CD4-positive, alpha-beta T cell treated with Interleukin-10 for 1 hour (primary cell): ENCODE measurements around the gene AGPS.
"Not testable (repeated sequence)": the region's sequence is repeated elsewhere in the genome, so short reads cannot be mapped to it uniquely, and the experiment has no call there.

ENCODE experiments used
- DNase-seq: peaks from one replicate; pipeline ENCODE4 v3.0.0-alpha.2; 2020

Gene AGPS

DNA sequence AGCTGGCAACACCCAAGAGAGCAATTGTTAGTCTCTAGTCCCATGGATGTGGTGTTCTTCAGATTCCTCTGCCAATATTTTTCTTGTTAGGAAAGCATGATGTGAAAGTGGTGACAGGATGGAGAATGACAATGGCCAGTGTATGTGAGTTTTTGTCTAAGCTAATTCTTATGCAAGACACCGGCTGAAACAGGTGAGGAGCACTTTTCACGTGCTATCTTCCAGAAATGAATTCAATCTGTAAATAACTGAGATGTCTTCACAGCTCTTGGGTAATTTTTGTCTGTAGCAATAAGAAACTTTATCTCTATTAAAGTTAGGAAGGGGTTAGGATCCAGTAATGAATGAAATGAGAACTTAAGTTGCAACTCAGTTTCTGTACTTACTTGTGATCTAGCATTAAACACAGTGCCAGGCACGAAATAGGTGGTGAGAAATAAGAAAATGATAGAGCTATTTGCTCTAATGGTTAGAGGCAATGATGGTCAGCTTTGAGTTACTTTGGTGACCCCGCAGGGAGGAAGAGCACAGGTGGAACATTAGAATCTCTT lies 676 bp upstream of the AGPS start:
- no peak for DNase-seq

DNA sequence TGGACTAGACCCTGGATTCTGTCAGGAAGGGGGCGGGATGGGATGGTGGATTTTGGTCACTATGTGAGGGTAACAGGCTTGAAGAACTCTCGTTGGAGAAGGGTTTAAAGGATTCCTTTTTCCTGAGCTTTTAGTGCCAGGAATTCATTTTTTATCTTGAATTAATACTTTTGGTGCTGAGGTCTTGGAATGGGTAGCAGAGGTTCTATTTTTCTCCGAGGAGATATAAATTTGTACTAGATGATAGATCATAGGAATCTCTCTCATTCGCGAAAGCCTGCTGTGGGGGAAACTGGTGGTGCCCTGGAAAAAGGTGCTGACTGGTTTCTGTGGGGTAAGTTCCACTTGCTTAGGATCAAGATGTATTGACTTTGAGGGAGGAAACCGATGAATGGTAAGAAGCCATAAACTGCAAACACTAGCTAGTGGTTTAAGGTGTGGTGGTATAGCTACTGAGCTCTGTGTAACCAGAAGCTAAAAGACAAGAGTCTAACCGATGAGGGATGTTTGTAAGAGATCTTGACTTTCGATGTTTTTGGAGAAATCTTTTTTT lies 706 bp downstream of the AGPS start:
- peak; percentile 20 for DNase-seq

DNA sequence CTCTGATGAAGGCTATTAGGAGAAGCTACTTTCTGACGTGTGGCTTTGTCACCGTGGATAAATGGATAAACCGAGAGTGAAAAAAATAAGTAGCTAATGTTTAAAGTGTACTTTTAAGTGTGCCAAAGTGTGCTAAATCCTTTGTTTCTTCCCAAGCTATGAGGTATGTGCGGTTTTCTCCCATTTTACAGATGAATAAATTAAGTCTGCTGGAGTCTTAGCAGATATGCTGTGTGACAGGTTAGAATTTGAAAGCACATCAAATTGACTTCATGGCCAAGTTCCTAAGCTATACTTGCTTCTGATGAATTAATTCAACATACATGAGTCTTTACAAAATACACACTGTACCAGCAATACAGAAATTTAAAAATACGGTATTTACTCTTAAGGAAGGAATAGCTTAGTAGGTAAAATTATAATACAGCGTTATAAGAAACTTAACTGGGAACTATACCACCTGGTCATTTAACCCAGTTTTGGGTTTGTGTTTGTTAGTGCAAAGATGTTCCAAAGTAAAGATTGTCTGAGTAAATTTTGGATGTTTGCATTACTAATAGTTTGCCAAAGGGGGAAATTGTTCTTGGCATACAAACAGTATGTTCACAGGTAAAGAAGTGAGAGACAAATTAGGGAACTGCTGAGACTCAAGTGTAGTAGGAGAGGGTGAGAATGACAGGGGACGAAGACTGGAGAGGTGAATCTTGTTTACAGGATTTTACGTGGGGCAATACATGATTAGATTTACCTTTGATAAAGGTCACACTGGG lies 1.4 kb downstream of the AGPS start:
- DNase-seq: no peak

DNA sequence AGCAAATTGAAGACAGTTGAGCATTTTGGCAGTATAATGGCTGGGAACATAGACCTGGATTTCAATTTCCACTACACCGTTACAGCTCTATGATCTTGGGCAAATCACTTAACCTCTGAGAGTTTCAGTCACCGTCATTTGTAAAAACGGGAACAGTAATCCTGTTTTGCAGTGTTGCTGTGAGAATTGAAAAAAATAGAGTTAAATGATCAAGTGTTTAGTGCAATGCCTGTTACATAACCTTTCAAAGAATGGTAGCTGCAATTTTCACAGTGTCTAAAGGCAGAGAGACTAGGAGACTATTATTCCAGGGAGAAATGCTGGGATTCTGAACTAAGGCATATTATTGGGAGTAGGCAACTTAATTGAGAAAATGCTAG lies 2.0 kb downstream of the AGPS start:
- DNase-seq: no peak

DNA sequence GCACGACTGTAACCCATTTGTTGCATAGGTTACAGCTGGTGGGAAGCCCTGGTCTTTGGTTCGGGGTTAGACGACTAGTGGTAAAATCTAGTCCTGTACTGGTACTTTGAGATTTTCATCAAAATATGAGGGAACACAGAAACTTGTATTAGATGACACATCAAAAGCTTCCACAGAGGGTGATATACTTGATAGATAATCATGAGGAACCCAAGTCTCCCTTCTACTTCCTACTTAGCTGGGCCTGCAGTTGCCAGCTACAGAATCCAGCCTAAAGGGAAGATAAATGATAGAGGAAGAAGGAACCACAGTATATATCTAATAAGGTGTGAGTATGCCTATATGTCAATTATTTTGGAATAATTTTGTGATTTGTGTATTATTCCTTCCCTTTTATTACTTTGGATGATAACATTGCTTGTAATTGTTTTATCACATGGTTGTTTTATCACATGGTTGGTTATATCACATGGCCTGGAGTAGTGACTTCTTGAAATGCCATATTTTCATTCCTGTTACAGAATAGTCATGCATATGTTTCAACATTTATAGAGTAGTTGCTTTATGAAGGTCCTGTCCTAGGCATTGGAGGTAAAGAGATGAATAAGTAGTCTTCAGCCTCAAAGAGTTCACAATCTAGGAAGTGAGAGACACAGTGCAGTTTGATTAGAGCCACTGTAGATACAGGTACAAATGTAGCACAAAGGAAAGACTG lies 2.9 kb downstream of the AGPS start:
- DNase-seq: no peak

DNA sequence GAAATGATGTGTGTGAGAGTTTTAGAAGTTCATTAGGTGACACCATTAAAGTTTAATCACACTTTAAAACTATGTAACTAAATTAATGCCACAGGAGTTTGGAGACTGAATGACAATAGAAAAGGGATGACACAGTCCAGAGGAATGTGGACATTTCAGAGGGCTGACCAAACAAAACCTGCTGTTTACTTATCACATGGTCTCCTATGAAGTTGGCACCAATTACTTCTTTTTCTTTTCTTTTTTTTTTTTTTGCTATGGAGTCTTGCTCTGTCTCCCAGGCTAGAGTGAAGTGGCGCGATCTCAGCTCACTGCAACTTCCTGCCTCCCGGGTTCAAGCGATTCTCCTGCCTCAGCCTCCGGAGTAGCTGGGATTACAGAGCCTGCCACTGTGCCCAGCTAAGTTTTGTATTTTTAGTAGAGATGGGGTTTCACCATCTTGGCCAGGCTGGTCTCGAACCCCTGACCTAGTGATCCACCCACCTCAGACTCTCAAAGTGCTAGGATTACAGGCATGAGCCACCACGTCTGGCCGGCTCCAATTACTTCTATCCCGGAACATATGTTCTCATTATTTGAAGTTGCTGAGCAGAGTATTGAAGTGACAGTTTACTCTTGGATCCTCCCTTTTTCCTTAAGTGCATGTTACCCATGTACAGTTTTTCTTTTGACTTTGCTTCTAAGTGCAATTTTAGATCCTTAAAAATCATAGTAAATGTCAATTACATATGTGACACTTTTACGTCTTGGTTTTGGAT lies 4.3 kb downstream of the AGPS start:
- DNase-seq: no peak

DNA sequence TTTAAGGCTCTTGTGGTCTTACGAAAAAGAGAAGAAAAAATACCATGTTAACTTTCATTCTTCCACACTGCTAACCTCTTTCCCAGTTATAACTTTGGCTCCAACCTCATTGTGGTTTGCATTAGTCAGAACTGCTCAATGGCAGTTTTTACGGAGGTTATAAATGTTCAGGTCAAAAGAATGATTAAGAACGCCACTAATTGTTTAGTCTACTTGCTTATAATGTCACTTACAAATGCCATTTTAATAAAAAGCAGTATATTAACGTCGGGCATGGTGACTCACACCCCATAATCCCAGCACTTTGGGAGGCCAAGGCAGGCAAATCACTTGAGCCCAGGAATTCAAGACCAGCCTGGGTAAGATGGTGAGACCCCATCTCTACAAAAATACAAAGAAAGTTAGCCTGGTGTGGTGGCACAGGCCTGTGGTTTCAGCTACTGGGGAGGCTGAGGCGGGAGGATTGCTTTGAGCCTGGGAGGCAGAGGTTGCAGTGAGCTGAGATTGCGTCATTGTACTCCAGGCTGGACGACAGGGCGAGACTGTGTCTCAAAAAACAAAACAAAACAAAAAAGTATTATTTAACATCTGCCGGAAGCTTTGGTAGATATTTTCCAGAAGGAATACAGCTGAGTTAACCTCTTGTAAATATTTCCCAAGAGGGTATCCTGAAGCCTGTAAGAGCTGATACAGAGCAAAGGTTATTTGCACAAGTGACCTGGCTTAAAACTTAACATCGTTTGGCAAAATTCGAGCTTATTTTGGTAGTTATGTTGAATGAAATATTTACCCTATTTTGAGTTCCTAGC lies 5.1 kb downstream of the AGPS start:
- DNase-seq: no peak

DNA sequence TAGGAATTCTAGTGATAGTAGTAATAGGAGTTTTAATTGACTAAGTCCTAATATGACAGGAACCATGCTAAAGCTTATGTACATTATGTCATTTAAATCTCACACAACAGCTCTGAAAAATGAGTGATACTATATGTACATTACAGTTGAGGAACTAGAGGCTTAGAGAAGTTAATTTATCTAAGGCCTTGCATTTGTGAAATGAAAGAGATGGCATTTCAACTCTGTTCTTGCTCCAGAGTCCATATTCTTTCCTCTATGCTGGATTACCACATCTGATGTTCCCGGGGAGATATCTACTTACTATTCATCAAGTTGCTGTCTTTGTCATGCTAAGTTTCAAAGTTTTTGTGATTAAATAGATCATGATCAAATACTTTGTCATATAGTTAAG lies 5.7 kb downstream of the AGPS start:
- no peak for DNase-seq

DNA sequence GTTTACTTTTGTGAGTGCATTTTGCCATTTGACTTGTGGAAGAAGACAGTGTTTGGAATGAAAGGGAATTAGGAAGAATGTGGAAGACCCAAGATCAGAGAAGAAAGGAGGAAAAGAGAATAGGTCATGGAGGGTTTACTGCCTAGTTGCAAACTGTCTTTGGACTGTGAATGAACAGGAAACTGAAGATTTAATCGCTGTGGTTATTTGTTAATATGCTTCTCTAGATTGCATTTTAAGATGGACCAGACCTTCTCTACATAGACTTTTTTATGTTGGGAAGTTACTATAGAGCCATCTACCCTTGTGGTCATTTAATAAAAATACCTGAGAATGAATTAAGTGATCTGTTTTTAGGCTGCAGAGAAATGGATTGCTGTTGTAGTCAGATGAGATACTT lies 6.2 kb downstream of the AGPS start:
- no peak for DNase-seq

DNA sequence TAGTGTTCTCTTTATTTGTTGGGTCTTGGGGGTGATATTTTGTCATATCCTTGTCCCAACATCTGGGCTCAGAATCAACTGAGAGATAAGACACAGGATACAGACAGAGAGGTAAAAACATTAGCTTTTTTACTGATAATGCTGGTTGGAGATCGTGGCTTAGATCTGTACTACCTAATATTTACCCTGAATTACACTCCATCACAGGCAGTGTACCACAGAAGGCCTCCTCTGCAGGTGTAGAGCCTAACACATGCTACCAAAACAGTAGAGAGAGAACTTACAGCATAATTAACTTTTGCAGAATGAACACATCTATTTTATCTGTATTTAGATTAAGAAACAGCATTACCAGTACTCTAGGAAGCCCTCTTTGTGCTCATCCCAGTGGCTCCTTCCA lies 6.8 kb downstream of the AGPS start:
- DNase-seq: no peak

DNA sequence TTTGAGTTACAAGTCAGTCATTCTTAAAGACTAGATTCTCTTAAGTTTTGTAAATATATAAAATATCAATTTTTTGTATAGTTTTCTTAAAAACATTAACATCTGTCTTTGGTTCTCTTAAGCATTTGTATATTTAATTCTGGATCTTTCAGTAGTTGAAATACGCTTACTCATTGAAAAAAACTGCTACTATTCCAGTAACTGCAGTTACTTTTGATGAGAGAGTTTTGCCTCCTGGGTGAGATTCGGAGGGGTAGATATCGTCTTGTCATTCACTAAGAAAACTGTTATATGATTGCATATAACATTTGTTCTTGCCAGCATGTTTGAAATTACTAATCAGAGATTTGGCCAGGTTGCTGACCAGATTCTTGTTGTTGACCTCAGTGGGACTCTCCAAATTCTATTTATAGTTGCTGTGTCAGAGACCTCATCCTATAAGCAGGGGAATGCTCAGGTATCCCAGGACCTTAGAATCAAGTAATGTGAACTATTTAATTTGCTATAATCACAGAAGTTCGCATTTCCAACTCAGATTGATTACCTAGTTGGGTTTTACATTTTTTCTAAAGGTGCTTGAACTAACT lies 7.9 kb downstream of the AGPS start:
- no peak for DNase-seq

DNA sequence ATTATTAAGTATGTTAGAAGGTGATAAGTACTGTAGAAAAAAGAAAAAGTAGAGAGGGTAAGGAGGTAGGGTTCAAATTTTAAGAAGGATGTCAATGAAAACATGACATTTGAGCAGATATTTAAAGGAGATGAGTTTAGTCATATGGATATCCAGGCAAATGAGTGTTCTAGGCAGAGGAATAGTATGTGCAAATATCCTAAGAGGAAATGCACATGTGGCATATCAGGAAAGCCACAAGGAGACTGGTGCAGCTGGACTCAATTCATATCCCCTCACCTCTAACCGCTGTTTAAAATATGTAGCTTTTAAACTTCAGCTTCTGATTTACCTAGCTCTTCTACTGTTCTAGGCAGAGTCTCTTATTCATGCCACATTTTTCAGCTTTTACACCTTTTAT lies 9.5 kb downstream of the AGPS start:
- no peak for DNase-seq

DNA sequence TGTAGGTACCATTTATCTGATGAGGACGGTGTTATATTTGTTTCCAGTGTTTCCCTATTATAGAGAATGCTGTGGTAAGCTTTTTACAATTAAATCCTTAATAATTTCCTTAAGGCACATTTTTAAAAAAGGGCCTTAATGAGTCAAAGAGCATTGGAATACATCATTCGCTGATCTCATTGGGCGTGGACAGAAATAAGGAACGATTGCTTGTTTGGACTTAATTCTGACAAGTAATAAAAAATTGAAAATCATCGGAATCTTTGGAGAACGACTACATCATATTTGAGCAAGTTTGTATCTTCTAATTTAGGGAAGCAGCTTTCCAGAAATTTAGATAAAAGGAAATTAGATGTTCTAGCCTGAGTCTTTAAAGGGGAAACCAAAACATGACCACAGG lies 11.3 kb downstream of the AGPS start:
- DNase-seq: no peak

DNA sequence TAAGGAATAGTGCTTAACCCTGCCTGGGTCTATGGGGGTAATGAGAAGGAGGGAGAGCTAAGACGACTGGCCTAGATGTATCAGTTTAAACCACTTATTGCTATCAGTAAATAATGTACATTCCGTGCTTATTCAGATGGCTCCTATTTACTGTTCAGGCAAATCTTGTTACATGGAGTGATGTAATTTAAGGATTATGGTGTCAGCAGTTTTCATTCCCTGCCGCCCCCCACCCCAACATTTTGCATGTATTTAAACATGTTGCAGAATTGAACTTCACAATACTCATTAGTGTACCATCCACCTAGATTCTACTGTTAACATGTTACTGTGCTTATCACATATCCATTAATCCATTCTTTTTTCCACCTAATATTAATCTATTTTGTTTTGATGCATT lies 11.7 kb downstream of the AGPS start:
- DNase-seq: no peak

DNA sequence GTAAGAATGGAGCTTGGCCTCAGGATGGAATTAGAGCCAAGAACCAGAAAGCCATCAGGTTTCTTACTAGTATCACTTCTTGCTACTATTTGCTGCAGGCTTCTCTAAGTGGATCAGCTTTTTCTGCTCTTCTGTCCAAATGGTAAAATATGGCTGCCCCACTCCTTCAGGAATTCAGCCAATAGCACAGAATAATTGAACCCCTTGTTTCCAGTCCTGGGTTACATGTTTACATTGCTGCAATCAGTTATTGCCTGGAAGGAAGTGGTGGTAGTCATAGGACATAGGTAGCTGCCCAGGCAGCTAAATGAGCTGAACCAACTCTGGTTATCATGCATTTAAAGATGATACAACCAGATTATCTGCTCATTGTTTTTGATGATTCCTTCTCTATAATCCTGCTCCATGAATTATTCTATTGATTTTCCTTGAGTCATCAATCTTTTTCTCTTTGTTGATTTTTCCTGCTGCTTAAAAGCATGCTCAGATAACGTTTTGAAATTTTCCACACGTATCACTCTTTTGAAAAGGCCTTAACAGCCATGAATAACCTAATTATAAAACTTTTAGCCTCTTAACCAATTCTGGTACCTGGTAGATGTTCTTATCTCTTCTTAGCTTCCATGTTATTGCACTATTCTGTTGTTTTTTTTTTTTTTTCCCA lies 12.6 kb downstream of the AGPS start:
- DNase-seq: no peak

DNA sequence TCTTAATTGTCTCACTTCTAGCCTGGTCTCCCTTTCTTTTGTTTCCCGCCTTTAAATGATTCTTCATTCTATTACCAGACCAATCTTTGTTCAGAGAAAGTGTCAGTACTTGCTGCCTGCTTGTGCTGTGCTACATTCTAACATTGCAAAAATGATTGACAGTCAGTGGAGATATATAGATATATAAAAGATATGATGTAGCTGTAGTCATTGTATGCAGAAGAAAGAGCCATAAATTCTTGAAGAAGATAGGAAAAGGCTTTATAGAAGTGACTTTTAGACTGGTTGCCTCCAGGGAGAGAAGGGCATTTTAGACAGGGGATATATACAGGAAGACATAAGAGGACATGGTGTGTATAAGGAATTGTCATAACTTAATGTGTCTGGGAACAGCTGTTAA lies 13.6 kb downstream of the AGPS start:
- DNase-seq: no peak

DNA sequence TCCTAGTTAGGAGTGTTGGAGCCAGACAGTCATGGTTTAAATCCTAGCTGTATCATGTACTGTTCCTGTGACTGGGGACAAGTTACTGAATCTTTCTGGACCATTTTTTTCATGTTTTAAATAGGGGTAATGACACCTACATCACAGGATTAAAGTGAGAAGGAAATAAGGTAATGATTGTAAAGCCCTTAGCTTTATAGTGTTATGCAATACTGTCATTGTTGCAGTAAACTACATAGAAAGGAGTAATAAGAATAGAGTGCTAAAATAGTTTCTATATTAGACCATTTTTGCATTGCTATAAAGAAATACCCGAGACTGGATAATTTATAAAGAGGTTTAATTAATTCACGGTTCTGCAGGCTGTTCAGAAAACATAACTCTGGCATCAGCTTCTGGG lies 14.5 kb downstream of the AGPS start:
- no peak for DNase-seq

DNA sequence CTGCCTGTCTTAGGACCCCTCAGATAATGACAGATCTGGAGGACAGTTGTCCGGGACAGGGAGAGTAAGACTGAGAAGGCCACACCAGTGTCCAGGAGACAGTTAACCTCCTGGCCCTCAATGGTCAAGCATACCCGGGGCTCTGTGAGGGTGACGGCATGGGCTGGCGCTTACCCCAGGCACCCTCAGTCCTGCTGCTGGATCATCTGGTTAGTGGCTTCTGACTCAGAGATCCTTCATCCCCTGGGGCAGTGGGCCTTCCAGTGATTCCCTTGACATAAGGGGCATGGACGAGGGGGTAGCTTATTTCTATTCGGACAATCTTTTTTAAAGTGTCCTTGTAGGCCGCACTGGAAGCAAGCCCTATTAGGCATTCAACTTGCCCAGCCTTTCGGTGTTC lies 18.1 kb downstream of the AGPS start:
- DNase-seq: not testable (repeated sequence)

DNA sequence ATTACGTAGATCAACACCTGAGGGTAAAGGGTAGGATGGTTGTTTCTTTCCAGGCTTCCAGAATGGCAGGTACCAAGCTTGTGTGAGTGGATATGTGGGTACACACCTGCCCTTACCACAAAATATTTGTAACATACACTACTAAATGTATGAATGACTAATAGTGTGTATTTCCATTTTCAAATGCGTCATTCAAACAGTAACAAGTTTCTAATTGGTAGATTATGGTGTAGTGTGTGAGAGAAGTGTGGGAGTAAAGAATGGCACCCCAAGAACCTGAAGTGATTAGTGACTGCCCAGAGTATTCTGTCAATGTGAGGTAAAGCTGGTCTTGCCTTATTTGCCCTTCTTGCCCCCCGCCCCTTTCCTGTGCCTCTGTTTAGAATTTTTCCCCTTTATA lies 21.1 kb downstream of the AGPS start:
- no peak for DNase-seq

DNA sequence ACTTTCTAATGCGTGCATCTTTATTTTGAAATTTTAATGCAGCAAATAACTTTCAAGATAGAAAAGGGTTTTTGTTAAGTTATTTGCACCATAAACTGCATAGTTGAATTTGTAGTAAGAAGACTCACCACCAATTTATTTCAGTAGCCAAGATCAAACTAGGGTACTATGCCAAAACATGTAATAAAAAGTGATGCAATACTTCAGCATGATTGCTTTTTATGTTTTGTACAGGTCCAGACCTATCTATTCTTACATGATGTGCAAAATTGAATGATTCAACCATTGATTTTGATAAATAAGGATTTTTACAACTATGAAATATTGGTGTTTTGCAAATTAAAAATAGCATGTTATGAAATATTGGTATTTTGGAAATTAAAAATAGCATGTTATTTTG lies 26.7 kb downstream of the AGPS start:
- DNase-seq: no peak

DNA sequence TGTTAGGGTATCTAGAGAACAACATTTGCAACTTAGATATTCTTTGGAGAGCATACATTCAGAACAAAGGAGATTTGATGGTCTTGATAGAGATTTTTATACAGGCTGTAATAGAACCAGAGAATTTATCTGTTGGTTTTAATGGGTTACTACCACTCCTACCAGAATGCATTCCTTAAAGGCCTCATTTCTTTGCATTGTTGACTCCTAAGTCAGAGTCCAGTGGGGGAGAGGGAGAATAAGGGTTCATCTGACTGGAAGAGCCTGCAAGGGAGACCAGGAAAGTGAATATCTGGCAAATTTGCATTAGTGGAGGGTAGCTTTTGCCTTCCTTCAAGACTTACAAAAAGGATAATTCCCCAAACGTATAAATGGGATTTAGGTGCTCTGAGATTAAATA lies 29.7 kb downstream of the AGPS start:
- no peak for DNase-seq

DNA sequence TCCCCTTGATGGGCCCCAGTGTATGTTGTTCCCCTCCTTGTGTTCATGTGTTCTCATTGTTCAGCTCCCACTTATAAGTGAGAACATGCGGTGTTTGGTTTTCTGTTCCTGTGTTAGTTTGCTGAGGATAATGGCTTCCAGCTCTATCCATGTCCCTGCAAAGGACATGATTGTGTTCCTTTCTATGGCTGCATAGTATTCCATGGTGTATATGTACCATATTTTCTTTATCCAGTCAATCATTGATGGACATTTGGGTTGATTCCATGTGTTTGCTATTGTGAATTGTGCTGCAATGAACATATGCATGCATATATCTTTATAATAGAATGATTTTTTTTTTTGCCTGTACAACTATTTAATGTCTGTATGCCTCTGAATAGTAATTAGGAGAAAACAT lies 31.5 kb downstream of the AGPS start:
- not testable (repeated sequence) for DNase-seq
